RKO (cell line): ENCODE results near the gene DYNC1LI2.
A peak's percentile ranks its signal among the peaks of the same experiment; 100 is the strongest.
"Not testable (repeated sequence)": the region's sequence is repeated elsewhere in the genome, so short reads cannot be mapped to it uniquely, and the experiment has no call there.

Source experiments
- DNase-seq: peaks from one replicate; pipeline ENCODE4 v3.0.0-alpha.2; 2016; ENCODE audit warnings: low spot score

The DYNC1LI2 gene

GRCh38 chr16:66751303-66751991, at the start of gene DYNC1LI2:
TSS of gene DYNC1LI2 (minus strand) at chr16:66751609. CDS start at chr16:66751591, 18 bp downstream.
- DNase-seq: peak; percentile 77

DNA sequence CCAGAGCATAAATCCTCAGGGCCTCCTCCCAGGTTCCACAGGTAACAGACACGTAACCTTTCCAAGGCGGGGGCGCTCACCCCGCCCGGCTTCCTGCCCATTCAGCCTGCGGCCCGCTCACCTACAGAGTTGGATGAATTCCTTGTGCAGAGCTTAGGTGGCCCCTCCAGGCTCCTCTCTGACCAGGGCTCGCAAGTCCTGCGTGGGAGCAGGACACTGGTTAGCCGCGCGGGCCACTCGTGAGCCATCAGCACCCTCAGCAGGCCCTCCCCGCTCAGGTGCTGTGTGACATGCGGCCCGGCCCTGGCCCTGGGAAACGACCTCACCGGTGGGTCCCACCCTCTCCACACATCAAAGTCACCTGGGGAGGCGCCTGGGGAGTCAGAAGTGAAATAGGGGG, 49.4 kb upstream of the DYNC1LI2 start:
- DNase-seq: no peak

DNA sequence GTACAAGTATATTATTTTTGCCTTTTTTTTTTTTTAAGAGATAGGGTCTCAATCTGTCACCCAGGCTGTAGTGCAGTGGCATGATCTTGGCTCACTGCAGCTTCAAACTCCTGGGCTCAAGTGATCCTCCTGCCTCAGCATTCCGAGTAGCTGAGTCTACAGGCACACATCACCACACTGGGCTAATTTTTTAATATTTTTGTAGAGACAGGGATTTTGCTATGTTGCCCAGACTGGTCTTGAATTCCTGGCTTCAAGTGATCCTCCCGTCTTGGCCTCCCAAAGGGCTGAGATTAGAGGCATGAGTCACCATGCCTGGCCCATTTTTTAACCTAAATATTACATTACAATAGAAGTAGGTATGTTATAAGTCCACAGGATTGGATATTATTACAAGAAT, 46.8 kb upstream of the DYNC1LI2 start:
- peak; percentile 7 for DNase-seq

DNA sequence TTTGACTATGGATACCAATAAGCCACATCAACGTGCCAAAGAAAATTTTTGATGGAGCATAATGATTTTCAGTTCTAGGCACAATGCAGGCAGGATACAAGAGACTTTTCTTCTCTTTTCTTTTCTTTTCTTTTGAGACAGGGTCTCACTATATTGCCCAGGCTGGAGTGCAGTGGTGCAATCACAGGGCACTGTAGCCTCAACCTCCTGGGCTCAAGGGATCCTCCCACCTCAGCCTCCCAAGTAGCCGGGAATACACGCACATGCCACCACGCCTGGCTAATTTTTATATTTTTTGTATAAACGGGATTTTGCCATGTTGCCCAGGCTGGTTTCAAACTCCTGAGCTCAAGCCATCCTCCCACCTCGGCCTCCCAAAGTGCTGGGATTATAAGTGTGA, 42.6 kb upstream of the DYNC1LI2 start:
- not testable (repeated sequence) for DNase-seq

GRCh38 chr16:66790130-66790733, 38.8 kb upstream of the DYNC1LI2 start:
- DNase-seq: no peak

GRCh38 chr16:66787427-66787826, 36.0 kb upstream of the DYNC1LI2 start:
- no peak for DNase-seq

GRCh38 chr16:66786551-66786950, 35.1 kb upstream of the DYNC1LI2 start:
- DNase-seq: no peak

DNA sequence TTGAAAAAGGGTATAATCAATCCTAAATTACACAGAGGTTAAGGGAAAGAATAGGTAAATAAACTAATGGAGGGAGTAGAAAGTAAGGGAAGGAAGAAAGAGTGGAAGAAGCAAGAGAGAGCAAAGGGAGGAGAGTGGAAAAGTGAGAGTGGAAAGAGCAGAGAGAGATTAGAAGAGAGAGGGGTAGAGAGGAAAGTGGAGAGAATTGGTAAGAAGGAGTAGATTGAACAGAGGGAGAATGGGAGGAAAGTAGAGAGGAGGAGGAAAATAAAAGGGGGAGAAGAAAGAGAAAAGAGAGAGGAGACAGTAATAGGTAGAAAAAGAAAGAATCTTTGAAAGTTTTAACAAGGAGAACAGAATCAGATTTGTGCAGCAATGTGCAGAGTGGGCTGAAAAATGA, 25.0 kb upstream of the DYNC1LI2 start:
- DNase-seq: no peak

- no peak for DNase-seq
Measured at GRCh38 chr16:66774981-66775380, 23.6 kb upstream of the DYNC1LI2 start.

DNA sequence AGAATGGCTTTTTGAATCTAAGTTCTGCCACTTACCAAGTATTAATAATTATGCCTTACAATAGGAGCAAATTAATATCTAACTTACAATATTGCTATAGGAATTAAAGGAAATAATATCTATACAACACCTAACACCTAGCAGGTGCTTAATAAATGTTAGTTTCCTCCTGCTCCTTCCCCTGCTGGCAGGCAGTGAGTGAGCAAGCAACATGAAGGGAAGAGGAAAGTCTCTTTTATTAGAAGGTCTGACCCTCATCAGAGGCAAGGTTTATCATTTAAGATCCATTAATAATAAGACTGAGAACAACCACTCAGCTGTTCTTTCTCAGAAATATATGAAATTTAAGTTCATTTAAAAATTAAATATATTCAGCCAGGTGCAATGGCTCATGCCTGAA, 6.7 kb upstream of the DYNC1LI2 start:
- DNase-seq: no peak

DNA sequence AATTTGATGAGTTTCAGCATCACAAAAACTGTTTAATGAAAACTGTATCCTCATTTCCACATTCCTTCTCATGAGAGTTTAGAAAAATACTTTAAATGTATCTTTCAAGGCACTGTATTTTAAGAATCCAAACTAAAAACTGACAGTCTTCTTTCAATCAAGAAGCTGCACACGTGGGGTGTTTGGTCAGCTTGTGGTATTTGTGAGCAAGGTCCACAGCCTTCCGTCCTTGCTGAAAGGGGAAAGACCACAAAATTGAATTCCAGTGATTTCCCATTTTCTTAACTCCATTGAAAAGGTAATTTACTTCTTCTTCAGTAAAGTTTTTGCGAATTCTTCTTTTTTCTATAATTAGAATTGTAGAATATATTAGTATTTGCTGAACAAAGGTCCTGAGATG, 3.4 kb upstream of the DYNC1LI2 start:
- DNase-seq: no peak

- DNase-seq: no peak
Measured at GRCh38 chr16:66754211-66754610, 2.8 kb upstream of the DYNC1LI2 start.

GRCh38 chr16:66752958-66753357, 1.5 kb upstream of the DYNC1LI2 start:
- DNase-seq: no peak

DNA sequence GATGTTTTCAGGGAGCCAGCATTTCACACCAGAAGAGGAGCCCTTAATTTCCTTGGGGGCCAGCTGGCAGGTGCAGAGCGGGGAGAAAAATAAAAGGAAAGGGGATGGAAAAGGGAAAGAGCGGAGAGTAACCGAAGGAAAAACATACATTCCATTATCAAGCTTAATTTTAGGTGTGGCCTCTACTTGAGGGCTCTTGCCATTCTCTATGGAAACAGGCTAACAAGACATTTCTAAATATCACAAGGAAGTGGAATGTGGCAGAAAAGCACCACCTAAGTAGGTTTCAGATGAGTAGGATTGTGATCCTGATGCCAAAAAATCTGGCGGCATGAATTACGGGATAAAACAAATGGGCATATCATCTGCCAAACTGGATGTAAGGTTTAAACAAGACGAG, 970 bp upstream of the DYNC1LI2 start:
- DNase-seq: no peak

- DNase-seq: no peak
Measured at GRCh38 chr16:66751992-66752322, 548 bp upstream of the DYNC1LI2 start.

DNA sequence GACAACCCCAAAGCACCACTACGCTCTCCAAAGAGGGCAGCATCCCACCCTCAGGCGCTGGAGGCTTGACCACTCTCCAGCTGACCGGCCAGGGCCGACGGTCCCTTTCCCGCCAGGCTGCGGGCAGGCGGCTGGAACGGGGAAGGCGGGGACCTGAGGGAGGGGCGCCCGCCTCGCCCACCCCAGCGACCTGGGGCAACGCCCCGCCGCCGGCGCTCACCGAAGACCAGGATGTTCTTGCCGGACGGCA, 431 bp downstream of the DYNC1LI2 start:
- DNase-seq: peak; percentile 12

GRCh38 chr16:66750279-66751052, 943 bp downstream of the DYNC1LI2 start:
- peak; percentile 23 for DNase-seq

GRCh38 chr16:66746682-66747081, 4.7 kb downstream of the DYNC1LI2 start:
- DNase-seq: no peak

GRCh38 chr16:66746048-66746447, 5.4 kb downstream of the DYNC1LI2 start:
- no peak for DNase-seq

DNA sequence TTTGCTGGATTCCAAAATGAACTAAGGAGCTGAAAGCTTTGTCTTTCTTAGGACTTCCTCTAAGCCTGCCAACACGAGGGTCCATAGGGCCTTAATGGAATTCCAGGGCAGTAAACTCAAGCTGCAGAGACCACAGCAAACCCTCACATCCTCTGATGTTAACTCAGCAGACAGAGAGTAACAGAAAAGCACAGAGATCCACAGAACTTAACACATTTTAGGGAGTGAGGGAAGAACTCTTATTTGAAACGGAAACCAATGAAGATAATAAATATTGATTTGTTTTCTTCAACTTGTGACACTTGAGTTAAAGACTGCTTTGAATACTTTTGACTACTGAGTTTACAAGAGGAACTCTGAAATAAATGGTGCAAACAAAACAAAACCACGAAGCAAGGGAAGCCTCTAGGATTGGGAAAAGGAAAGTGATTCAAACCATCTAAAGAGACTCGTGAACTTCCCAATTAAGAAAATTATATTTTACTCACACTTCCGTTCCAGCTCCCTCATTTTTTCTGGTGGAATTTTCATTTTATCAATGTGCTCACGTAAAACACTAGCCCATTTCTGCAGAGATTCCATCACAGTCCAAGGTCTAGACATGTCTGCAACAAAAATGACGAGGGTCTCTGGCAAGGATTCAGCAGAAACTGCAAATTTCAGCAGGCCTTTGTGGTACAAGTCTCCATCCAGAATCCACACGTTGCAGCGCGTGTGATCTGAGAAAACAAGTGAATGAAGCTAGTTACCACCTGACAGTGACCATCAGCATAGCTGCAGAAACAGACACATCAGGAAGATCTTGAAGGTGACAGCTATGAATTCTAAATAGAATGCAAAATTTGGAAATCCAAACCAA, 9.2 kb downstream of the DYNC1LI2 start:
- DNase-seq: no peak

- peak; percentile 15 for DNase-seq
Measured at GRCh38 chr16:66741169-66741900, 10.1 kb downstream of the DYNC1LI2 start.

GRCh38 chr16:66740533-66740932, 10.9 kb downstream of the DYNC1LI2 start:
- no peak for DNase-seq
